GM12874 (cell line): Measurements from ENCODE around the gene ABCG8.

Experiments
- TF ChIP-seq, protein P1 (sequence below): IDR thresholded peaks from 2 replicates; pipeline ENCODE4 v1.5.1; 2011; ENCODE audit warnings: low read depth, mild to moderate bottlenecking, control low read depth, low read length, moderate library complexity; ENCODE audit not compliant: insufficient read depth

The ABCG8 gene

GRCh38 chr2:43851011-43851980 lies 12.5 kb downstream of the ABCG8 start:
- TF ChIP-seq, protein P1, sequence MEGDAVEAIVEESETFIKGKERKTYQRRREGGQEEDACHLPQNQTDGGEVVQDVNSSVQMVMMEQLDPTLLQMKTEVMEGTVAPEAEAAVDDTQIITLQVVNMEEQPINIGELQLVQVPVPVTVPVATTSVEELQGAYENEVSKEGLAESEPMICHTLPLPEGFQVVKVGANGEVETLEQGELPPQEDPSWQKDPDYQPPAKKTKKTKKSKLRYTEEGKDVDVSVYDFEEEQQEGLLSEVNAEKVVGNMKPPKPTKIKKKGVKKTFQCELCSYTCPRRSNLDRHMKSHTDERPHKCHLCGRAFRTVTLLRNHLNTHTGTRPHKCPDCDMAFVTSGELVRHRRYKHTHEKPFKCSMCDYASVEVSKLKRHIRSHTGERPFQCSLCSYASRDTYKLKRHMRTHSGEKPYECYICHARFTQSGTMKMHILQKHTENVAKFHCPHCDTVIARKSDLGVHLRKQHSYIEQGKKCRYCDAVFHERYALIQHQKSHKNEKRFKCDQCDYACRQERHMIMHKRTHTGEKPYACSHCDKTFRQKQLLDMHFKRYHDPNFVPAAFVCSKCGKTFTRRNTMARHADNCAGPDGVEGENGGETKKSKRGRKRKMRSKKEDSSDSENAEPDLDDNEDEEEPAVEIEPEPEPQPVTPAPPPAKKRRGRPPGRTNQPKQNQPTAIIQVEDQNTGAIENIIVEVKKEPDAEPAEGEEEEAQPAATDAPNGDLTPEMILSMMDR, result no peak

- TF ChIP-seq, protein P1, result no peak
Measured at GRCh38 chr2:43852196-43852730, 13.5 kb downstream of the ABCG8 start.

DNA sequence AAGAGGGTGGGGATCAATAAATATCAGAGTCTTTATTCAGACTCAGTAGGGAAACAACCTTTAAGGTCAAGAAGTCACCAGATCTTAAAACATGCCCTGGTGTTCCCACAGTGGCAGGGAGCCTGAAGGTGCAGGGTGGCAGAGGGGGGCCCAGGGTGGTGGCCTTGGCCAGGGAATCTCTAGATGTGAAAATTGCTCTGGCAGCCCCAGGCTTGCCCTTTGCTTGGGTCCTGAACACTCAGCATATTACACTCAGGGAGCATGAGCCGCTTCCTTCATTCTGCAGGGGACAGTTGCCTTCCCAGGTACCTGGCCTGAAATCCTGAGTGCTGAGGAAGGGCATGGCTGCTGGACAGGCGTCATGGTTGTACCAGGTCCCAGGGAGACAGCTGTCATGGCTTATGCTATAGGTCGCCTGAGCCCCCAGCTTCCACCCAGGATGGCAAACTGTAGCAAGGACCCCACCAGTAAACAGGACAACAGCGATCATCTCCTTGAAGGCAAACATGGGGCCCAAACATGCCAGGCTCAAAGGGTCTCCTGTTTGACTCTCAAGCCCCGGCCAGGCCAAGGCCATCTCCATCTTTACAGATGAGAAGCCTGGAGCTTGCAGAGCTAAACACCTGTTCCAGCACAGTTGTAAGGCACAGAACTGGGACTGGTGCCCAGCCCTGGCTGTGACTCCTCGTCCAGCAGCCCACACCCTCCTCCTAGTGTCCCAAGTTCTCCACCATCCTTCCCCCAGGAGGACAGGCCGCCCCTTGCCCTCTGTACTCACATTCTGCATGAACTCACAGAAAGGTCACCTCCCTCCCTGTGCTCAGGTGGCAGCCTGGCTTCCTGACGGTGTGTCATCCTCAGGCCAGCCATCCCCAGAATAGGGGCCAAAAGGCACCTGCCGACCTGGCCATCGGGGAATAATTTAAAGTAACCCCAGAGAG lies 14.6 kb downstream of the ABCG8 start:
- TF ChIP-seq, protein P1, result no peak

- TF ChIP-seq, protein P1, result no peak
Measured at GRCh38 chr2:43854671-43855070, 15.9 kb downstream of the ABCG8 start.

DNA sequence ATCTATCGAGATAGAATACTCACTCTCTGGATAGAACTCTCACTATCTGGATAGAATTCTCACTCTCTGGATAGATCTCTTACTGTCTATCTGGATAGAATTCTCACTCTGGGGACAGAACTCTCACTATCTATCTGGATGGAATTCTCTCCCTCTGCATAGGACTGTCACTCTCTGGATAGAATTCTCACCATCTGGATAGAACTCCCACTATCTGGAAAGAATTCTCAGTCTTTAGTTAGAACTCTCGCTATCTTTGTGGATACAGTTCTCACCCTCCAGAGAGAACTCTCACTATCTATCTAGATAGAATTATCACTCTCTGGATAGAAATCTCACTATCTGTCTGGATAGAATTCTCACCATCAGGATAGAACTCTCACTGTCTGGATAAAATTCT lies 16.5 kb downstream of the ABCG8 start:
- TF ChIP-seq, protein P1, result no peak

GRCh38 chr2:43872151-43872550 lies 33.4 kb downstream of the ABCG8 start:
- TF ChIP-seq, protein P1, result no peak

DNA sequence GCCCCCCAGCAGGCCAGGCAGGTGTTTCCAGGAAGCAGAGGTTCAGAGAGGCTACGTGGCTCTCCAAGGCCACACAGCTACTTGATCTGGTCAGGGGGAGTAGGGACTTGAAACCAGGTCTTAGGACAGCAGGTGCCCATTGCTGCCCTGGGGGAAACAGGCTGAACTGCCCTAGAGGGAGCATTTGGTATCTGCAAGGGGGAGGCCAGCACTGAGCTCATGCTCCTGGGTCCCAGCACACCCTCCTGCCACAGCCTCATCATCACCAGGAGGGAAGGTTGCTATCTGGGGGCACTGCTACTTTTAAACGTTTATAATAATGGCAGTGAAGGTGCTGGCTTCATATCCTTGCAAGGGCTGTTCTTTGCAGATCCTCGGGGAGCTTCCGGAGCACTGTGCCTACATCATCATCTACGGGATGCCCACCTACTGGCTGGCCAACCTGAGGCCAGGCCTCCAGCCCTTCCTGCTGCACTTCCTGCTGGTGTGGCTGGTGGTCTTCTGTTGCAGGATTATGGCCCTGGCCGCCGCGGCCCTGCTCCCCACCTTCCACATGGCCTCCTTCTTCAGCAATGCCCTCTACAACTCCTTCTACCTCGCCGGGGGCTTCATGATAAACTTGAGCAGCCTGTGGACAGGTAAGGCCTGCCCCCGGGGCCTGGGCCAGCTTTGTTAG lies 36.1 kb downstream of the ABCG8 start:
- TF ChIP-seq, protein P1, result no peak
